H1 (cell line): ENCODE data around the gene TPMT. TPM values are rescaled to one million over a fixed set of nuclear protein-coding genes. Genes with fewer than 3 reads are reported as not detected.

Source experiments
- CTCF ChIA-PET: fragments of 300-600 bp; sonication (Branson Sonifier 250); formaldehyde crosslinking; loops from one replicate; lab custom pipeline; 2021; ENCODE audit not compliant: partially characterized antibody; lab: Charles Lee
- POLR2A ChIA-PET: fragments of 300-600 bp; sonication (Branson Sonifier 250); formaldehyde crosslinking; loops from one replicate; lab custom pipeline; 2021; ENCODE audit warnings: inconsistent platforms; ENCODE audit not compliant: partially characterized antibody; lab: Charles Lee
- DNase-seq, 2 experiments: peaks; one replicate each; pipeline versions ENCODE4 v3.0.0 to v3.0.0-alpha.2; 2010 to 2022; ENCODE audit warnings: low spot score in 2 of 2, low read depth in 1 of 2, mixed read lengths in 1 of 2
- FAIRE-seq: peaks from 2 replicates; lab custom pipeline; 2011; peaks lifted over from hg19 to GRCh38; lab: Jason Lieb, UNC
- H2AFZ ChIP-seq: 2 replicates; pipeline ENCODE4 v1.8.1; 2012; ENCODE audit warnings: low read length, inconsistent platforms
- H2AK5ac ChIP-seq: 2 replicates; pipeline ENCODE4 v1.6.1; 2013; ENCODE audit warnings: low read depth, low read length
- H2BK120ac ChIP-seq: replicated peaks from 2 replicates; pipeline ENCODE3; 2013; ENCODE audit warnings: low read depth, low read length, inconsistent platforms
- H2BK12ac ChIP-seq: 2 replicates; pipeline ENCODE4 v1.6.1; 2013; ENCODE audit warnings: low read depth, low read length
- H2BK15ac ChIP-seq: 2 replicates; pipeline ENCODE4 v1.6.1; 2013; ENCODE audit warnings: low read length
- H2BK20ac ChIP-seq: 2 replicates; pipeline ENCODE4 v1.6.1; 2013; ENCODE audit warnings: low read length
- H2BK5ac ChIP-seq: 2 replicates; pipeline ENCODE4 v1.6.1; 2013; ENCODE audit warnings: low read depth, low read length
- H3K14ac ChIP-seq: 2 replicates; pipeline ENCODE4 v1.6.1; 2013; ENCODE audit warnings: inconsistent platforms; ENCODE audit not compliant: insufficient read length
- H3K18ac ChIP-seq: 2 replicates; pipeline ENCODE4 v1.6.1; 2013; ENCODE audit warnings: low read length; ENCODE audit errors: extremely low read depth
- H3K23ac ChIP-seq: 2 replicates; pipeline ENCODE4 v1.6.1; 2013; ENCODE audit warnings: inconsistent platforms; ENCODE audit not compliant: insufficient read length
- H3K23me2 ChIP-seq: 2 replicates; pipeline ENCODE4 v1.6.1; 2013; ENCODE audit warnings: low read depth, low read length
- H3K27ac ChIP-seq: 2 replicates; pipeline ENCODE4 v1.6.1; 2011; ENCODE audit warnings: low read depth, low read length, inconsistent platforms
- H3K27me3 ChIP-seq, 4 experiments: replicated peaks in 1 of 4; 1 replicate in 1 of 4; 2 replicates in 3 of 4; pipeline versions ENCODE4 v1.6.1 to v1.8.1; 2011 to 2013; ENCODE audit warnings: low read length in 3 of 4, mild to moderate bottlenecking in 3 of 4, inconsistent platforms in 2 of 4, mixed read lengths in 2 of 4, moderate library complexity in 1 of 4; ENCODE audit not compliant: control insufficient read depth in 3 of 4, insufficient read depth in 3 of 4; ENCODE audit errors: extremely low read depth in 1 of 4
- H3K36me3 ChIP-seq, 4 experiments: 2 replicates each; pipeline versions ENCODE4 v1.6.1 to v1.8.1; 2011 to 2013; ENCODE audit warnings: mild to moderate bottlenecking in 4 of 4, low read length in 3 of 4, moderate library complexity in 2 of 4, control low read depth in 1 of 4, inconsistent platforms in 1 of 4; ENCODE audit not compliant: insufficient read depth in 4 of 4, control insufficient read depth in 2 of 4
- H3K4ac ChIP-seq: replicated peaks from 2 replicates; pipeline ENCODE3; 2013; ENCODE audit warnings: low read length, low read depth, mixed read lengths, inconsistent platforms; ENCODE audit not compliant: insufficient read length
- H3K4me1 ChIP-seq, 4 experiments: replicated peaks in 1 of 4; 1 replicate in 1 of 4; 2 replicates in 3 of 4; pipeline versions ENCODE4 v1.6.1 to v1.8.1; 2011 to 2013; ENCODE audit warnings: low read length in 3 of 4, inconsistent platforms in 2 of 4, mixed read lengths in 1 of 4; ENCODE audit not compliant: insufficient read depth in 4 of 4, control insufficient read depth in 3 of 4
- H3K4me2 ChIP-seq, 2 experiments: 2 replicates each; pipeline versions ENCODE4 v1.6.1 to v1.8.1; 2011 to 2013; ENCODE audit warnings: low read depth in 2 of 2, low read length in 2 of 2, control low read depth in 1 of 2, inconsistent platforms in 1 of 2, mild to moderate bottlenecking in 1 of 2; ENCODE audit not compliant: insufficient read depth in 1 of 2
- H3K4me3 ChIP-seq, 4 experiments: fragments of 200-600, 300-600 bp in 1 of 4; sonication (generic), shearing (Covaris generic), sonication (Bioruptor Twin) in 1 of 4; 2 replicates each; pipeline versions ENCODE4 v1.5.1 to v1.8.1; 2011 to 2016; ENCODE audit warnings: low read length in 4 of 4, low read depth in 3 of 4, control low read depth in 2 of 4, inconsistent platforms in 2 of 4, mild to moderate bottlenecking in 2 of 4, mixed read lengths in 1 of 4, moderate library complexity in 1 of 4; ENCODE audit not compliant: insufficient read depth in 2 of 4; ENCODE audit errors: extremely low read depth in 1 of 4
- H3K56ac ChIP-seq: replicated peaks from 2 replicates; pipeline ENCODE3; 2013; ENCODE audit warnings: low read depth, mild to moderate bottlenecking, mixed read lengths, low read length, inconsistent platforms; ENCODE audit not compliant: insufficient read length
- H3K79me1 ChIP-seq: 2 replicates; pipeline ENCODE4 v1.6.1; 2013; ENCODE audit warnings: low read depth, low read length, control low read depth
- H3K79me2 ChIP-seq, 2 experiments: 2 replicates each; pipeline versions ENCODE4 v1.6.1 to v1.8.1; 2012 to 2013; ENCODE audit warnings: low read length in 2 of 2, mild to moderate bottlenecking in 2 of 2, inconsistent platforms in 1 of 2; ENCODE audit not compliant: insufficient read depth in 2 of 2, control insufficient read depth in 1 of 2
- H3K9ac ChIP-seq, 4 experiments: replicated peaks in 1 of 4; 1 replicate in 1 of 4; 2 replicates in 3 of 4; pipeline versions ENCODE4 v1.6.1 to v1.8.1; 2011 to 2013; ENCODE audit warnings: low read depth in 3 of 4, low read length in 3 of 4, control low read depth in 2 of 4, mild to moderate bottlenecking in 2 of 4, moderate library complexity in 2 of 4, inconsistent platforms in 1 of 4; ENCODE audit errors: extremely low read depth in 1 of 4
- H3K9me3 ChIP-seq, 2 experiments: 2 replicates each; pipeline versions ENCODE4 v1.6.1 to v1.8.1; 2012 to 2013; ENCODE audit warnings: mild to moderate bottlenecking in 2 of 2, moderate library complexity in 2 of 2, control low read depth in 1 of 2, inconsistent platforms in 1 of 2, low read depth in 1 of 2, low read length in 1 of 2, mixed read lengths in 1 of 2; ENCODE audit not compliant: insufficient read depth in 2 of 2
- H4K20me1 ChIP-seq, 2 experiments: replicated peaks in 1 of 2; 2 replicates each; pipeline versions ENCODE3 to v1.8.1; 2011 to 2013; ENCODE audit warnings: inconsistent platforms in 2 of 2, low read length in 2 of 2, mild to moderate bottlenecking in 1 of 2; ENCODE audit not compliant: insufficient read depth in 2 of 2, control insufficient read depth in 1 of 2
- H4K5ac ChIP-seq: 2 replicates; pipeline ENCODE4 v1.6.1; 2013; ENCODE audit warnings: low read length, low read depth, mixed read lengths, inconsistent platforms; ENCODE audit not compliant: insufficient read length
- H4K8ac ChIP-seq: 2 replicates; pipeline ENCODE4 v1.8.0; 2013; ENCODE audit warnings: mild to moderate bottlenecking, moderate library complexity, low read length, inconsistent platforms; ENCODE audit not compliant: insufficient read depth; ENCODE audit errors: extremely low read depth
- H4K91ac ChIP-seq: replicated peaks from 2 replicates; pipeline ENCODE3; 2013; ENCODE audit warnings: low read length, mixed read lengths, inconsistent platforms; ENCODE audit not compliant: insufficient read length
- CBX8 ChIP-seq: fragments of 300-800, 300-1000 bp; sonication (generic); IDR thresholded peaks from 2 replicates; pipeline ENCODE4 v1.7.1; 2016; ENCODE audit warnings: low read depth, low read length, borderline replicate concordance
- CHD1 ChIP-seq: IDR thresholded peaks from 2 replicates; pipeline ENCODE4 v1.6.1; 2012; ENCODE audit warnings: low read depth, low read length, improper control_type of control experiment
- CHD2 ChIP-seq: IDR thresholded peaks from 2 replicates; pipeline ENCODE4 v1.6.1; 2012; ENCODE audit warnings: low read length, improper control_type of control experiment
- MAFK ChIP-seq: IDR thresholded peaks from 2 replicates; pipeline ENCODE4 v1.6.1; 2012; ENCODE audit warnings: low read depth, mild to moderate bottlenecking, improper control_type of control experiment, low read length
- NRF1 ChIP-seq: IDR thresholded peaks from 2 replicates; pipeline ENCODE4 v1.6.1; 2011; ENCODE audit warnings: mild to moderate bottlenecking, low read depth, low read length, improper control_type of control experiment
- PHF8 ChIP-seq: fragments of 200-600 bp; sonication (generic); conservative IDR thresholded peaks from 2 replicates; pipeline ENCODE4 v1.7.1; 2012; ENCODE audit warnings: low read depth, mild to moderate bottlenecking, inconsistent platforms, low read length, moderate library complexity
- RFX5 ChIP-seq: IDR thresholded peaks from 2 replicates; pipeline ENCODE4 v1.6.1; 2011; ENCODE audit warnings: low read depth, low read length, improper control_type of control experiment, borderline replicate concordance
- SAP30 ChIP-seq: fragments of 300-600 bp; sonication (generic); IDR thresholded peaks from 2 replicates; pipeline ENCODE4 v1.7.1; 2012; ENCODE audit warnings: low read length, moderate library complexity, mild to moderate bottlenecking, inconsistent platforms; ENCODE audit not compliant: insufficient read depth, insufficient replicate concordance
- TAF7 ChIP-seq: optimal IDR thresholded peaks from 2 replicates; pipeline ENCODE3; 2011; ENCODE audit warnings: low read depth, mild to moderate bottlenecking, inconsistent platforms, low read length, moderate library complexity, borderline replicate concordance
- WGBS, 2 experiments: shearing (Covaris generic) in 1 of 2; methylation state at CpG; one replicate each; pipeline versions ENCODE4 v1.1.6 to v1.1.7; 2013 to 2015; ENCODE audit warnings: low lambda C conversion rate in 2 of 2, mixed read lengths in 2 of 2, inconsistent platforms in 1 of 2, low coverage in 1 of 2, missing lambda C conversion rate in 1 of 2; ENCODE audit not compliant: insufficient replicate concordance in 2 of 2, insufficient coverage in 1 of 2, insufficient read length in 1 of 2; ENCODE audit errors: extremely low coverage in 1 of 2, missing lambda C conversion rate in 1 of 2; 5-methylcytosine and 5-hydroxymethylcytosine counted together
- polyA plus RNA-seq, 7 experiments: library from polyadenylated mRNA; depleted of rRNA in 3 of 7; stranded (reverse) in 5 of 7; unstranded in 2 of 7; fragments of >200 nt in 5 of 7; fragments of 200-250 nt in 2 of 7; gene quantifications; 1 replicate in 5 of 7; 2 replicates in 1 of 7; 4 replicates in 1 of 7; pipeline versions ENCODE4 v1.2.1 to v1.2.3, GENCODE V29; 2011 to 2013; ENCODE audit warnings: missing spikeins in 2 of 7, mixed read lengths in 2 of 7
- total RNA-seq: library from RNA; stranded (reverse); fragmentation: NEBNext Ultra II Directional; extraction: Animal tissue kit (Norgen Biotek cat#: 25700); gene quantifications from 2 replicates; pipeline ENCODE4 v1.2.1, GENCODE V29; 2021
- TF ChIP-seq, protein P1 (sequence below): IDR thresholded peaks from 2 replicates; pipeline ENCODE4 v1.6.1; 2011; ENCODE audit warnings: low read depth, mild to moderate bottlenecking, low read length; ENCODE audit not compliant: insufficient read depth
- TF ChIP-seq, protein P2 (sequence below): IDR thresholded peaks from 2 replicates; pipeline ENCODE4 v1.6.1; 2011; ENCODE audit warnings: low read length, improper control_type of control experiment
- TF ChIP-seq, protein P3 (sequence below): IDR thresholded peaks from 2 replicates; pipeline ENCODE4 v1.6.1; 2012; ENCODE audit warnings: inconsistent platforms

Gene TPMT
- total and polyA plus RNA-seq, 2 of the 8 experiments (the other 6 are each of a cell fraction or from before 2014, with no cell fraction given) = 12.3 to 17.2 TPM

DNA sequence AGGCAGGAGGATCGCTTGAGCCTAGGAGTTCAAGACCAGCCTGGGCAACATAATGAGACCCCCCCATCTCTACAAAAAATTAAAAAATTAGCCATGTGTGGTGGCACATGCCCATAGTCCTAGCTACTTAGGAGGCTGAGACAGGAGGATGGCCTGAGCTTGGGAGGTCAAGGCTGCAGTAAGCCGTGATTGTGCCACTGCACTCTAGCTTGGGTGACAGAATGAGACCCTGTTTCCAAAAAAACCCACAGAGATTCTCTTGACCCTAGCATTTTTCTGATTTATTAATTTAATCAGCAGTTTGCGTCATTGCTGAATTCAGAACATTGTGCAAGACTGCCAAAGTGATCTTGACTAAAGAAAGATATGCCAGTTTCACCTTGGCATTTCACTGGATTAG lies 37.1 kb upstream of the TPMT start:
- no peak overlapping the region for H2BK15ac ChIP-seq
- 95% methylated on average over 3 of the region's 3 CpGs; no CpG with 5 or more reads in 1 of the 2 experiments for WGBS, 2 experiments
- no peak overlapping the region for H2BK12ac ChIP-seq
- no peak overlapping the region for H3K27ac ChIP-seq
- no peak overlapping the region for H4K8ac ChIP-seq
- H2AK5ac ChIP-seq = no peak overlapping the region
- H4K91ac ChIP-seq = no peak overlapping the region
- H3K9ac ChIP-seq = no peak overlapping the region
- no peak overlapping the region for H4K5ac ChIP-seq
- peaks cover 0 to 7% (median 3%) of the 10 kb centered on the region in 4 experiments; a peak in 4 of 7 replicates for H3K4me1 ChIP-seq
- no peak overlapping the region for H3K23ac ChIP-seq
- H3K9me3 ChIP-seq = no peaks in the 10 kb centered on the region
- H3K4me3 ChIP-seq = no peak overlapping the region
- ChIA-PET POLR2A (no interaction called here), CTCF (interaction anchor here (0.9 to 1.3 kb wide), 3 partner anchors 8 to 111 kb away, joined by 3 read pairs; no protein-coding TSS in a partner anchor)
- no peak overlapping the region for H3K18ac ChIP-seq
- H2BK5ac ChIP-seq = no peak overlapping the region
- H3K4me2 ChIP-seq = no peak overlapping the region
- no peaks in the 10 kb centered on the region for H3K79me1 ChIP-seq
- no peak overlapping the region for H3K56ac ChIP-seq
- H4K20me1 ChIP-seq = no peaks in the 10 kb centered on the region
- H2AFZ ChIP-seq = no peak overlapping the region
- H3K27me3 ChIP-seq = no peaks in the 10 kb centered on the region
- H3K23me2 ChIP-seq = no peaks in the 10 kb centered on the region
- no peak for FAIRE-seq
- no peak overlapping the region for H3K4ac ChIP-seq
- H3K36me3 ChIP-seq = peaks cover 0 to 5% (median 0%) of the 10 kb centered on the region in 4 experiments; a peak in 1 of 8 replicates
- H2BK120ac ChIP-seq = no peak overlapping the region
- DNase-seq = no peak
- H3K14ac ChIP-seq = no peak overlapping the region
- no peak overlapping the region for H2BK20ac ChIP-seq
- no peaks in the 10 kb centered on the region for H3K79me2 ChIP-seq
- TF ChIP-seq, protein P1, sequence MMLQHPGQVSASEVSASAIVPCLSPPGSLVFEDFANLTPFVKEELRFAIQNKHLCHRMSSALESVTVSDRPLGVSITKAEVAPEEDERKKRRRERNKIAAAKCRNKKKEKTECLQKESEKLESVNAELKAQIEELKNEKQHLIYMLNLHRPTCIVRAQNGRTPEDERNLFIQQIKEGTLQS = no peak
- TF ChIP-seq CHD1 (no peak), TAF7 (no peak), CHD2 (no peak), NRF1 (no peak), RFX5 (no peak), CBX8 (no peak), PHF8 (no peak), SAP30 (no peak), MAFK (no peak)
- TF ChIP-seq, protein P2, sequence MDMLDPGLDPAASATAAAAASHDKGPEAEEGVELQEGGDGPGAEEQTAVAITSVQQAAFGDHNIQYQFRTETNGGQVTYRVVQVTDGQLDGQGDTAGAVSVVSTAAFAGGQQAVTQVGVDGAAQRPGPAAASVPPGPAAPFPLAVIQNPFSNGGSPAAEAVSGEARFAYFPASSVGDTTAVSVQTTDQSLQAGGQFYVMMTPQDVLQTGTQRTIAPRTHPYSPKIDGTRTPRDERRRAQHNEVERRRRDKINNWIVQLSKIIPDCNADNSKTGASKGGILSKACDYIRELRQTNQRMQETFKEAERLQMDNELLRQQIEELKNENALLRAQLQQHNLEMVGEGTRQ = no peak
- TF ChIP-seq, protein P3, sequence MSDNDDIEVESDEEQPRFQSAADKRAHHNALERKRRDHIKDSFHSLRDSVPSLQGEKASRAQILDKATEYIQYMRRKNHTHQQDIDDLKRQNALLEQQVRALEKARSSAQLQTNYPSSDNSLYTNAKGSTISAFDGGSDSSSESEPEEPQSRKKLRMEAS = no peak
